ENCODE results near the gene CKMT2.

Gene CKMT2

GRCh38 chr5:81310402-81311063 lies 77.4 kb downstream of the CKMT2 start:
- no peaks in the 10 kb centered on the region; the same call in 1 of the 2 replicates for H3K36me3 ChIP-seq (ENCODE audit: control insufficient read depth, insufficient read depth, low read length)
- DNase-seq (ENCODE audit: extremely low read depth, insufficient read length), result no peak
- H3K4me3 ChIP-seq (replicated peaks; ENCODE audit: low read depth, low read length), result no peak overlapping the region
- TF ChIP-seq CTCF (IDR thresholded peaks at IDR 0.05; ENCODE audit: insufficient read depth, low read length, poor library complexity, severe bottlenecking), result no peak
- no peaks in the 10 kb centered on the region for H3K27me3 ChIP-seq (replicated peaks; ENCODE audit: control insufficient read depth, insufficient read depth, low read length)

GRCh38 chr5:81313278-81313677 lies 80.2 kb downstream of the CKMT2 start:
- no peak for TF ChIP-seq CTCF (IDR thresholded peaks at IDR 0.05; ENCODE audit: insufficient read depth, low read length, poor library complexity, severe bottlenecking)
- no peak for DNase-seq (ENCODE audit: extremely low read depth, insufficient read length)
- no peaks in the 10 kb centered on the region for H3K27me3 ChIP-seq (replicated peaks; ENCODE audit: control insufficient read depth, insufficient read depth, low read length)
- H3K4me3 ChIP-seq (replicated peaks; ENCODE audit: low read depth, low read length), result no peak overlapping the region
- H3K36me3 ChIP-seq (ENCODE audit: control insufficient read depth, insufficient read depth, low read length), result no peaks in the 10 kb centered on the region; the same call in 1 of the 2 replicates

- DNase-seq (ENCODE audit: extremely low read depth, insufficient read length), result no peak
- no peak for TF ChIP-seq CTCF (IDR thresholded peaks at IDR 0.05; ENCODE audit: insufficient read depth, low read length, poor library complexity, severe bottlenecking)
- H3K4me3 ChIP-seq (replicated peaks; ENCODE audit: low read depth, low read length), result no peak overlapping the region
- H3K36me3 ChIP-seq (ENCODE audit: control insufficient read depth, insufficient read depth, low read length), result no peaks in the 10 kb centered on the region; the same call in 1 of the 2 replicates
- H3K27me3 ChIP-seq (replicated peaks; ENCODE audit: control insufficient read depth, insufficient read depth, low read length), result no peaks in the 10 kb centered on the region
Observed at GRCh38 chr5:81313686-81314085, 80.6 kb downstream of the CKMT2 start.

GRCh38 chr5:81314581-81314980 lies 81.5 kb downstream of the CKMT2 start:
- Histone ChIP-seq H3K4me3 (replicated peaks; ENCODE audit: low read depth, low read length) (no peak overlapping the region), H3K27me3 (replicated peaks; ENCODE audit: control insufficient read depth, insufficient read depth, low read length) (no peaks in the 10 kb centered on the region), H3K36me3 (ENCODE audit: control insufficient read depth, insufficient read depth, low read length) (no peaks in the 10 kb centered on the region)
- no peak for TF ChIP-seq CTCF (IDR thresholded peaks at IDR 0.05; ENCODE audit: insufficient read depth, low read length, poor library complexity, severe bottlenecking)
- no peak for DNase-seq (ENCODE audit: extremely low read depth, insufficient read length)

- Histone ChIP-seq H3K4me3 (replicated peaks; ENCODE audit: low read depth, low read length) (no peak overlapping the region), H3K36me3 (ENCODE audit: control insufficient read depth, insufficient read depth, low read length) (no peaks in the 10 kb centered on the region), H3K27me3 (replicated peaks; ENCODE audit: control insufficient read depth, insufficient read depth, low read length) (no peaks in the 10 kb centered on the region)
- no peak for TF ChIP-seq CTCF (IDR thresholded peaks at IDR 0.05; ENCODE audit: insufficient read depth, low read length, poor library complexity, severe bottlenecking)
- DNase-seq (ENCODE audit: extremely low read depth, insufficient read length), result no peak
Observed at GRCh38 chr5:81315336-81315735, 82.2 kb downstream of the CKMT2 start.

GRCh38 chr5:81315830-81316229 lies 82.7 kb downstream of the CKMT2 start:
- no peak for DNase-seq (ENCODE audit: extremely low read depth, insufficient read length)
- Histone ChIP-seq H3K4me3 (replicated peaks; ENCODE audit: low read depth, low read length) (no peak overlapping the region), H3K36me3 (ENCODE audit: control insufficient read depth, insufficient read depth, low read length) (no peaks in the 10 kb centered on the region), H3K27me3 (replicated peaks; ENCODE audit: control insufficient read depth, insufficient read depth, low read length) (no peaks in the 10 kb centered on the region)
- TF ChIP-seq CTCF (IDR thresholded peaks at IDR 0.05; ENCODE audit: insufficient read depth, low read length, poor library complexity, severe bottlenecking), result no peak

Data from GM06990 (cell line).